ENCODE measurements around the gene EPC2. TPM values are rescaled to one million over a fixed set of nuclear protein-coding genes. Genes with fewer than 3 reads are reported as not detected.

EPC2 gene
- total RNA-seq, 1 experiment from 2014 or later = 19.6 TPM

GRCh38 chr2:148742373-148742772 is 97.8 kb downstream of the EPC2 start:
- H3K9me3 ChIP-seq (ENCODE audit: control insufficient read depth in 1 of 2, insufficient read depth in 1 of 2, low read depth in 1 of 2, low read length in 2 of 2) = no peaks in the 10 kb centered on the region
- H3K27ac ChIP-seq (ENCODE audit: low read depth, low read length) = no peak overlapping the region
- intact Hi-C loops (cut with micrococcal nuclease) = no loop called here
- POLR2A ChIA-PET = no interaction called here
- H2AFZ ChIP-seq (ENCODE audit: low read depth, low read length, poor library complexity, severe bottlenecking) = no peak overlapping the region
- RAD21 ChIA-PET (ENCODE audit: low non-redundant PET in 1 of 2, low total read pairs in 2 of 2, uncharacterized antibody in 2 of 2, unreplicated experiment in 2 of 2) = no interaction called here
- DNase-seq (ENCODE audit: low read depth, low spot score) (no peak), ATAC-seq (no peak)
- no TSS peak for BruUV-seq (replicated peaks)
- H3K27me3 ChIP-seq (ENCODE audit: insufficient read depth, low read length) = no peaks in the 10 kb centered on the region
- H3K4me3 ChIP-seq (replicated peaks in 1 of 2; ENCODE audit: low read depth in 1 of 2, low read length in 2 of 2) = no peak overlapping the region
- no peaks in the 10 kb centered on the region for H3K4me1 ChIP-seq (ENCODE audit: control insufficient read depth in 1 of 2, insufficient read depth in 2 of 2, low read length in 2 of 2)
- no peak overlapping the region for H3K9ac ChIP-seq (ENCODE audit: low read length)
- H3K9me2 ChIP-seq (ENCODE audit: insufficient read depth) = no peaks in the 10 kb centered on the region
- no peak overlapping the region for H3K4me2 ChIP-seq (ENCODE audit: low read length)
- CTCF ChIA-PET = no interaction called here
- H3K36me3 ChIP-seq (ENCODE audit: control insufficient read depth in 1 of 2, insufficient read depth in 2 of 2, low read length in 2 of 2) = no peaks in the 10 kb centered on the region
- H3K79me2 ChIP-seq (ENCODE audit: insufficient read depth, low read length) = peaks cover 4% of the 10 kb centered on the region
- H4K20me1 ChIP-seq (ENCODE audit: insufficient read depth) = peaks cover 4% of the 10 kb centered on the region; the same call in 1 of the 2 replicates
- TF ChIP-seq ZFX (IDR thresholded peaks at IDR 0.05) (no peak), POLR2A (IDR thresholded peaks at IDR 0.05; ENCODE audit: borderline replicate concordance, extremely low read depth, insufficient read depth, insufficient read length) (no peak), SRF (IDR thresholded peaks at IDR 0.05; ENCODE audit: low read depth) (no peak), MAX (IDR thresholded peaks at IDR 0.05) (no peak), ELF1 (IDR thresholded peaks at IDR 0.05; ENCODE audit: borderline replicate concordance, low read depth) (no peak), ZBTB33 (IDR thresholded peaks at IDR 0.05; ENCODE audit: extremely low read depth, insufficient replicate concordance, low read length) (no peak), YY1 (IDR thresholded peaks at IDR 0.05; ENCODE audit: extremely low read depth, insufficient replicate concordance, low read depth, low read length) (no peak), ZNF274 (IDR thresholded peaks at IDR 0.05; ENCODE audit: low read depth, low read length) (no peak), SIN3A (IDR thresholded peaks at IDR 0.05; ENCODE audit: low read depth) (no peak), TCF7L2 (IDR thresholded peaks at IDR 0.05; ENCODE audit: borderline replicate concordance, extremely low read depth, insufficient read depth, insufficient read length) (no peak), JUND (IDR thresholded peaks at IDR 0.05) (no peak), CBX3 (IDR thresholded peaks at IDR 0.05; ENCODE audit: low read depth) (no peak), CEBPB (IDR thresholded peaks at IDR 0.05; ENCODE audit: low read depth) (no peak), REST (IDR thresholded peaks at IDR 0.05; ENCODE audit: low read depth) (no peak), EZH2phosphoT487 (IDR thresholded peaks at IDR 0.05; ENCODE audit: borderline replicate concordance) (no peak), SP1 (IDR thresholded peaks at IDR 0.05; ENCODE audit: low read depth) (no peak), EZH2 (IDR thresholded peaks at IDR 0.05) (no peak), POLR2AphosphoS5 (IDR thresholded peaks at IDR 0.05; ENCODE audit: low read depth, low read length) (no peak), FOSL1 (IDR thresholded peaks at IDR 0.05; ENCODE audit: low read depth) (no peak)

Data from HCT116 (cell line).